AG04449 (cell line): ENCODE measurements around the gene CASP4.
A peak's percentile ranks its signal among the peaks of the same experiment; 100 is the strongest.

Experiments
- CTCF ChIA-PET: fragments of 350-600 bp; formaldehyde crosslinking; extraction: SDS; loops from one replicate; lab custom pipeline; 2021; ENCODE audit warnings: antibody characterized with exemption; lab: Yijun Ruan, JAX
- POLR2A ChIA-PET: fragments of 400-600, 350-600 bp; formaldehyde crosslinking; extraction: SDS; loops from one replicate; lab custom pipeline; 2020; ENCODE audit warnings: antibody characterized with exemption, inconsistent platforms; lab: Yijun Ruan, JAX
- DNase-seq: peaks from one replicate; pipeline ENCODE4 v3.0.0-alpha.2; 2010; ENCODE audit warnings: low read depth, low spot score
- H3K4me3 ChIP-seq: 2 replicates; pipeline ENCODE4 v1.5.1; 2011; ENCODE audit warnings: low read depth, mild to moderate bottlenecking, control low read depth, low read length
- TF ChIP-seq, protein P1 (sequence below): IDR thresholded peaks from one replicate; pipeline ENCODE4 v1.5.1; 2011; ENCODE audit warnings: mild to moderate bottlenecking, moderate library complexity, low read length, control low read depth, inconsistent platforms; ENCODE audit not compliant: insufficient read depth; ENCODE audit errors: missing control alignments

Gene CASP4

DNA sequence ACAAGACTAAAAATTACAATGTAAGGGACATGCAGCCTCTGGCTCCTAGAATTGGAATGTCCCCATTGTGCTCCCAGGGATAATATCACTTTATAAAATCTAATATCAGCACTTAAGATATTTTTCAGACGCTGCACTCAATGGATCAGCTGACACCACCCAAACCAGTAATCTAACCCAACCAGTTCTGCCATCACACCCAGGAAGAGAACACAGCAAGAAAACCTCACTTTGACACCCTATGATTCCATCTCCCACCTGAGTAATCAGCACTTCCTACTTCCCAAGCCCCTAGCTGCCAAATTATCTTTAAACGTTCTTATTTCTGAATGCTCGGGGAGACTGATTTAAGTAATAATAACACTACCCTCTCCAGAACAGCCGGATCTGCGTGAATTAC lies 2.6 kb downstream of the CASP4 start:
- TF ChIP-seq, protein P1, sequence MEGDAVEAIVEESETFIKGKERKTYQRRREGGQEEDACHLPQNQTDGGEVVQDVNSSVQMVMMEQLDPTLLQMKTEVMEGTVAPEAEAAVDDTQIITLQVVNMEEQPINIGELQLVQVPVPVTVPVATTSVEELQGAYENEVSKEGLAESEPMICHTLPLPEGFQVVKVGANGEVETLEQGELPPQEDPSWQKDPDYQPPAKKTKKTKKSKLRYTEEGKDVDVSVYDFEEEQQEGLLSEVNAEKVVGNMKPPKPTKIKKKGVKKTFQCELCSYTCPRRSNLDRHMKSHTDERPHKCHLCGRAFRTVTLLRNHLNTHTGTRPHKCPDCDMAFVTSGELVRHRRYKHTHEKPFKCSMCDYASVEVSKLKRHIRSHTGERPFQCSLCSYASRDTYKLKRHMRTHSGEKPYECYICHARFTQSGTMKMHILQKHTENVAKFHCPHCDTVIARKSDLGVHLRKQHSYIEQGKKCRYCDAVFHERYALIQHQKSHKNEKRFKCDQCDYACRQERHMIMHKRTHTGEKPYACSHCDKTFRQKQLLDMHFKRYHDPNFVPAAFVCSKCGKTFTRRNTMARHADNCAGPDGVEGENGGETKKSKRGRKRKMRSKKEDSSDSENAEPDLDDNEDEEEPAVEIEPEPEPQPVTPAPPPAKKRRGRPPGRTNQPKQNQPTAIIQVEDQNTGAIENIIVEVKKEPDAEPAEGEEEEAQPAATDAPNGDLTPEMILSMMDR: no peak
- ChIA-PET CTCF (no interaction called here), POLR2A (no interaction called here)
- no peak overlapping the region for H3K4me3 ChIP-seq
- no peak for DNase-seq

DNA sequence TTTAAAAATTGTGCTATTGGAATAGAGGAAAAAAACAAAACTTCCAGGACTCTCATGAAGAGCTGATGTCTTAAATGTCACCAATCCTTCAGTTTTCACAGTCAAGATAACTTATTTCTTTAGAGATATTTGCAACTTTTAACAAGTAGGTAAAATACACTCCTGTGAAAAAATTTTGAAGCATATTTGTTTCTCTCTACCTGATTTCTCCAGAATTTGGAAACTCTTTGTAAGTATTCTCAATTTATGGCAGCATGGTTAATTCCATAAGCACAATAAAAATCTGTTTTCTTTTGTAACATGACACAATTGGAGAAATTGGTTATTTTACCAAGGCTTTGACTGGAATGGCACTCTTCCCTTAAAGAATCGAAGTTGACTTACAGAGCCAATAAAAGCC lies 4.1 kb downstream of the CASP4 start:
- TF ChIP-seq, protein P1: no peak
- ChIA-PET CTCF (interaction anchor here (1.2 kb wide), 1 partner anchor 17 kb away, joined by 3 read pairs; no protein-coding TSS in a partner anchor), POLR2A (no interaction called here)
- no peak overlapping the region for H3K4me3 ChIP-seq
- DNase-seq: no peak

GRCh38 chr11:104962852-104963251 lies 5.5 kb downstream of the CASP4 start:
- ChIA-PET CTCF (interaction anchor here (1.3 kb wide), 1 partner anchor 16 kb away, joined by 6 read pairs; no protein-coding TSS in a partner anchor), POLR2A (no interaction called here)
- H3K4me3 ChIP-seq: no peak overlapping the region
- TF ChIP-seq, protein P1: no peak
- DNase-seq: no peak

- POLR2A ChIA-PET: no interaction called here
- TF ChIP-seq, protein P1: no peak
- DNase-seq: no peak
- CTCF ChIA-PET: interaction anchor here (0.9 to 1.5 kb wide), 2 partner anchors 10 to 14 kb away, joined by 3 to 6 read pairs; no protein-coding TSS in a partner anchor
- no peak overlapping the region for H3K4me3 ChIP-seq
Observed at GRCh38 chr11:104957280-104957679, 11.1 kb downstream of the CASP4 start.

- DNase-seq: no peak
- H3K4me3 ChIP-seq: no peak overlapping the region
- POLR2A ChIA-PET: no interaction called here
- TF ChIP-seq, protein P1: no peak
- CTCF ChIA-PET: interaction anchor here (1.5 kb wide), 1 partner anchor 10 kb away, joined by 6 read pairs; no protein-coding TSS in a partner anchor
Observed at GRCh38 chr11:104956528-104956927, 11.8 kb downstream of the CASP4 start.

DNA sequence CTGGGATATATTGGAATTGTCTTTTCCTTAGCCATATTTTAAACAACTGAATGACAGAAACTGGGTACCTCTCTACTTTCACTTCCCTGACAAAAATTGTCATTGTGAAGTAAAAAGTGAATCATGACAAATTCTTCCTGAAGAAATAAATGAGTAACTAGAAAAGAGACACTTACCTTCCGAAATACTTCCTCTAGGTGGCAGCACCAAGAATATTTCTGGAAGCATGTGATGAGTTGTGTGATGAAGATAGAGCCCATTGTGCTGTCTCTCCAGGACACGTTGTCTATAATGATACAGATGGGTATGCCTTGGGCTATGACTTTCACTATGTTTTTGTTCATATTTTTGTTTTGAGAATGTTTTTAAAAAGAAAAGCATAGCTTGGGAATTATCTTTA lies 21.5 kb downstream of the CASP4 start:
- H3K4me3 ChIP-seq: no peak overlapping the region
- TF ChIP-seq, protein P1: peak; percentile 41
- ChIA-PET POLR2A (no interaction called here), CTCF (interaction anchor here (0.9 to 2.7 kb wide), 13 partner anchors 10 to 916 kb away, joined by 3 to 19 read pairs (median 4); partner anchors contain the start of gene CASP4)
- no peak for DNase-seq
